Fibroblast of mammary gland (primary cell): ENCODE results near the gene DAB2.

ENCODE experiments used
- DNase-seq: peaks from one replicate; pipeline ENCODE4 v3.0.0-alpha.2; 2010; ENCODE audit warnings: low read depth
- H3K4me3 ChIP-seq: 2 replicates; pipeline ENCODE4 v1.5.1; 2011; ENCODE audit warnings: low read depth, mild to moderate bottlenecking, low read length, moderate library complexity; ENCODE audit not compliant: control insufficient read depth
- CTCF ChIP-seq: conservative IDR thresholded peaks from 2 replicates; pipeline ENCODE4 v1.5.1; 2011; ENCODE audit warnings: low read depth, low read length, inconsistent platforms; ENCODE audit not compliant: control insufficient read depth, insufficient read depth

DAB2 gene

GRCh38 chr5:39424736-39425637 lies at the start of gene DAB2:
Gene DAB2, minus strand, starts transcription at chr5:39424980. Its CDS starts 30,660 bp downstream, at chr5:39394320.
- H3K4me3 ChIP-seq, result peak within 1 kb of the TSS; percentile 95
- DNase-seq, result peak; percentile 96
- peak; percentile 51 for TF ChIP-seq CTCF

- no peak for TF ChIP-seq CTCF
- no peak overlapping the region for H3K4me3 ChIP-seq
- peak; percentile 89 for DNase-seq
Measured at GRCh38 chr5:39473156-39473775, 48.5 kb upstream of the DAB2 start.

- no peak overlapping the region for H3K4me3 ChIP-seq
- DNase-seq, result no peak
- no peak for TF ChIP-seq CTCF
Measured at GRCh38 chr5:39471836-39472508, 47.2 kb upstream of the DAB2 start.

- no peak for DNase-seq
- H3K4me3 ChIP-seq, result no peak overlapping the region
- no peak for TF ChIP-seq CTCF
Measured at GRCh38 chr5:39470811-39471210, 46.0 kb upstream of the DAB2 start.

- H3K4me3 ChIP-seq, result no peak overlapping the region
- TF ChIP-seq CTCF, result no peak
Measured at GRCh38 chr5:39469777-39470415, 45.1 kb upstream of the DAB2 start.

GRCh38 chr5:39469176-39469575 lies 44.4 kb upstream of the DAB2 start:
- DNase-seq, result no peak
- TF ChIP-seq CTCF, result no peak
- H3K4me3 ChIP-seq, result no peak overlapping the region

More at GRCh38 chr5:39469777-39470415, 45.1 kb upstream of the DAB2 start:
- DNase-seq, result no peak
